Parathyroid adenoma (tissue), 2 donors: ENCODE results near the gene SCP2.
A peak's percentile ranks its signal among the peaks of the same experiment; 100 is the strongest.

Experiments
- H2AFZ ChIP-seq: fragments of 300-600 bp; sonication (generic); one replicate; pipeline ENCODE4 v1.7.0; 2017; ENCODE audit warnings: antibody characterized with exemption, mild to moderate bottlenecking
- H3K27ac ChIP-seq: fragments of 300-600 bp; sonication (generic); one replicate; pipeline ENCODE4 v1.7.0; 2017
- H3K27me3 ChIP-seq: fragments of 300-600 bp; sonication (generic); one replicate; pipeline ENCODE4 v1.7.0; 2017; ENCODE audit warnings: low read length; ENCODE audit not compliant: control insufficient read depth, insufficient read depth
- H3K36me3 ChIP-seq: fragments of 300-600 bp; sonication (generic); one replicate; pipeline ENCODE4 v1.7.0; 2017; ENCODE audit warnings: low read length; ENCODE audit not compliant: control insufficient read depth, insufficient read depth
- H3K4me1 ChIP-seq: fragments of 300-600 bp; sonication (generic); one replicate; pipeline ENCODE4 v1.7.0; 2017; ENCODE audit warnings: control low read depth
- H3K4me2 ChIP-seq: fragments of 300-600 bp; sonication (generic); one replicate; pipeline ENCODE4 v1.7.0; 2017; ENCODE audit warnings: low read length
- H3K4me3 ChIP-seq: fragments of 300-600 bp; sonication (generic); one replicate; pipeline ENCODE4 v1.7.0; 2017; ENCODE audit warnings: low read depth, low read length
- H3K79me2 ChIP-seq: fragments of 300-600 bp; sonication (generic); one replicate; pipeline ENCODE4 v1.7.0; 2017; ENCODE audit warnings: control low read depth
- H3K9ac ChIP-seq: fragments of 300-600 bp; sonication (generic); one replicate; pipeline ENCODE4 v1.7.0; 2017; ENCODE audit warnings: mild to moderate bottlenecking
- H3K9me3 ChIP-seq: fragments of 300-600 bp; sonication (generic); one replicate; pipeline ENCODE4 v1.7.0; 2017; ENCODE audit warnings: low read length; ENCODE audit not compliant: control insufficient read depth
- CTCF ChIP-seq: fragments of 300-600 bp; sonication (generic); IDR thresholded peaks from one replicate; pipeline ENCODE4 v1.7.0; 2017; ENCODE audit warnings: antibody characterized with exemption, mild to moderate bottlenecking
- donor health status: primary hyperparathyroidism.

The SCP2 gene

GRCh38 chr1:52925571-52926005 lies 1.5 kb upstream of the SCP2 start:
- peak overlapping the region; percentile 28 for H3K4me3 ChIP-seq
- no peaks in the 10 kb centered on the region for H3K27me3 ChIP-seq
- H3K27ac ChIP-seq, result no peak overlapping the region
- no peak overlapping the region for H3K9ac ChIP-seq
- no peak overlapping the region for H2AFZ ChIP-seq
- TF ChIP-seq CTCF, result no peak
- no peaks in the 10 kb centered on the region for H3K9me3 ChIP-seq
- no peaks in the 10 kb centered on the region for H3K4me1 ChIP-seq
- peaks cover 4% of the 10 kb centered on the region for H3K79me2 ChIP-seq
- H3K4me2 ChIP-seq, result peak overlapping the region; percentile 13
- H3K36me3 ChIP-seq, result no peaks in the 10 kb centered on the region

- no peak for TF ChIP-seq CTCF
- H3K79me2 ChIP-seq, result peaks cover 4% of the 10 kb centered on the region
- peak overlapping the region; percentile 93 for H3K4me2 ChIP-seq
- peak overlapping the region; percentile 94 for H2AFZ ChIP-seq
- H3K9ac ChIP-seq, result no peak overlapping the region
- peak overlapping the region; percentile 71 for H3K27ac ChIP-seq
- H3K36me3 ChIP-seq, result no peaks in the 10 kb centered on the region
- no peaks in the 10 kb centered on the region for H3K9me3 ChIP-seq
- peak overlapping the region; percentile 84 for H3K4me3 ChIP-seq
- no peaks in the 10 kb centered on the region for H3K27me3 ChIP-seq
- no peaks in the 10 kb centered on the region for H3K4me1 ChIP-seq
Measured at GRCh38 chr1:52926864-52927211, 238 bp upstream of the SCP2 start.

GRCh38 chr1:52928015-52928404 lies 934 bp downstream of the SCP2 start:
- Histone ChIP-seq H3K27ac (peak overlapping the region; percentile 71), H3K4me2 (peak overlapping the region; percentile 93), H3K4me1 (no peaks in the 10 kb centered on the region), H3K36me3 (no peaks in the 10 kb centered on the region), H2AFZ (peak overlapping the region; percentile 94), H3K9me3 (no peaks in the 10 kb centered on the region), H3K9ac (no peak overlapping the region), H3K79me2 (peaks cover 4% of the 10 kb centered on the region), H3K4me3 (peak overlapping the region; percentile 84), H3K27me3 (no peaks in the 10 kb centered on the region)
- TF ChIP-seq CTCF, result no peak

GRCh38 chr1:52929019-52929418 lies 1.9 kb downstream of the SCP2 start:
- Histone ChIP-seq H3K4me3 (no peak overlapping the region), H3K9ac (no peak overlapping the region), H3K27ac (no peak overlapping the region), H3K36me3 (no peaks in the 10 kb centered on the region), H3K4me1 (no peaks in the 10 kb centered on the region), H3K9me3 (no peaks in the 10 kb centered on the region), H3K27me3 (no peaks in the 10 kb centered on the region), H2AFZ (no peak overlapping the region), H3K4me2 (no peak overlapping the region), H3K79me2 (peaks cover 4% of the 10 kb centered on the region)
- TF ChIP-seq CTCF, result no peak

GRCh38 chr1:52937433-52938182 lies 10.5 kb downstream of the SCP2 start:
- H3K4me1 ChIP-seq, result no peaks in the 10 kb centered on the region
- no peak overlapping the region for H3K9ac ChIP-seq
- no peak overlapping the region for H2AFZ ChIP-seq
- no peaks in the 10 kb centered on the region for H3K27me3 ChIP-seq
- no peaks in the 10 kb centered on the region for H3K79me2 ChIP-seq
- no peak overlapping the region for H3K27ac ChIP-seq
- no peak overlapping the region for H3K4me2 ChIP-seq
- no peaks in the 10 kb centered on the region for H3K9me3 ChIP-seq
- TF ChIP-seq CTCF, result no peak
- H3K36me3 ChIP-seq, result no peaks in the 10 kb centered on the region
- H3K4me3 ChIP-seq, result no peak overlapping the region
